GM12801 (cell line): ENCODE data around the gene SLC28A1.

ENCODE experiments used
- CTCF ChIP-seq: IDR thresholded peaks from one replicate; pipeline ENCODE4 v1.5.1; 2011; ENCODE audit warnings: control low read depth; ENCODE audit not compliant: insufficient read length; ENCODE audit errors: extremely low read depth

SLC28A1 gene

GRCh38 chr15:84855765-84856164 lies 28.7 kb upstream of the SLC28A1 start:
- TF ChIP-seq CTCF: no peak

DNA sequence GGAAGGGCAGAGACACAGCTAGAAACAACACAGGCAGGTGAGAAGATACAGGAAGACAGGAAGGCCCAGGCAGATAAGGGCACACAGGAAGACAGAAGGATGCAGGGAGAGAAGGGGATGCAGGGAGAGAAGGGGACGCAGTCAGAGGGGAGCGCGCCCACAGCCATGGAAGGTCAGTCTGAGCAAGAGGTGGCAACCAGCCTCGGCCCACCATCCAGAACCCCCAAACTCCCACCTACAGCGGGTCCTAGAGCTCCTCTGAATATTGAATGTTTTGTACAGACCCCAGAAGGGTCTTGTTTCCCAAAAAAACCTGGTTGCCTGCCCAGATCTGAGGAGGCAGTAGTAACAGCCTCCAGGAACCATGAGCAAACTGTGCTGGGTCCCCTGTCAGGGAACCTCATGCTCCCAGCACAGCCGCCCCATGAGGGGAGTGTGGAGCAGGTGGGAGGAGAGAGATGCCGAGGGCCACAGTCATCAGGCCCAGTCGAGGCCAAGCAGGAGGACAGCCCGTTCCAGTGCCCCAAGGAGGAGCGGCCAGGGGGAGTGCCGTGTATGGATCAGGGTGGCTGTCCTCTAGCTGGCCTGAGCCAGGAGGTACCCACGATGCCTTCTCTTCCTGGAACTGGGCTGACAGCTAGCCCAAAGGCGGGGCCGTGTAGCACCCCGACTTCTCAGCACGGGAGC lies 27.6 kb upstream of the SLC28A1 start:
- no peak for TF ChIP-seq CTCF

DNA sequence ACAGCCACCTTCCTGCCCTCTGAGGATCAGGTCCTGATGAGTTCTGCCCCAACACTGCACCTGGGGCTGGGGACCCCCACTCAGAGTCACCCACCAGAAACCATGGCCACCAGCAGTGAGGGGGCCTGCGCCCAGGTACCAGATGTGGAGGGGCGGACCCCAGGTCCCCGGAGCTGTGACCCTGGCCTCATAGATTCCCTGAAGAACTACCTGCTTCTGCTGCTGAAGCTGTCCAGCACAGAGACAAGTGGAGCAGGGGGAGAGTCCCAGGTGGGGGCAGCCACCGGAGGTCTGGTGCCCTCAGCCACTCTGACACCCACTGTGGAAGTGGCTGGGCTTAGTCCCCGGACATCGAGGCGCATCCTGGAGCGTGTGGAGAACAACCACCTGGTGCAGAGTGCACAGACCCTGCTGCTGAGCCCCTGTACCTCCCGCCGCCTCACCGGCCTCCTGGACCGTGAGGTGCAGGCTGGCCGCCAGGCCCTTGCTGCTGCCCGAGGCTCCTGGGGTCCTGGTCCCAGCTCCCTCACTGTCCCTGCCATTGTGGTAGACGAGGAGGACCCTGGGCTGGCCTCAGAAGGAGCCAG lies 27.0 kb upstream of the SLC28A1 start:
- TF ChIP-seq CTCF: no peak

DNA sequence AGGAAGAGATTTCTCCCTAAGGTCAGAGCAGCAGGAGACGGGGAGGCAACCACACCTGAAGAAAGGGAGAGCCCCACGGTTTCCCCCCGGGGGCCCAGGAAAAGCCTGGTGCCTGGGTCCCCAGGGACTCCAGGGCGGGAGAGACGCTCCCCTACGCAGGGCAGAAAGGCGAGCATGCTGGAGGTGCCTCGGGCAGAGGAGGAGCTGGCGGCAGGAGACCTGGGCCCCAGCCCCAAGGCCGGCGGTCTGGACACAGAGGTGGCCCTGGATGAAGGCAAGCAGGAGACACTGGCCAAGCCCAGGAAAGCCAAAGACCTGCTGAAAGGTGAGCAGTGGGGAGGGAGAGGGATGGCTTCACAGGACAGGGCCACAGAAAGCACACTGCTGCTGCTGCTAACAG lies 26.2 kb upstream of the SLC28A1 start:
- no peak for TF ChIP-seq CTCF

GRCh38 chr15:84859144-84859543 lies 25.3 kb upstream of the SLC28A1 start:
- no peak for TF ChIP-seq CTCF

- TF ChIP-seq CTCF: no peak
Measured at GRCh38 chr15:84859651-84860050, 24.8 kb upstream of the SLC28A1 start.

DNA sequence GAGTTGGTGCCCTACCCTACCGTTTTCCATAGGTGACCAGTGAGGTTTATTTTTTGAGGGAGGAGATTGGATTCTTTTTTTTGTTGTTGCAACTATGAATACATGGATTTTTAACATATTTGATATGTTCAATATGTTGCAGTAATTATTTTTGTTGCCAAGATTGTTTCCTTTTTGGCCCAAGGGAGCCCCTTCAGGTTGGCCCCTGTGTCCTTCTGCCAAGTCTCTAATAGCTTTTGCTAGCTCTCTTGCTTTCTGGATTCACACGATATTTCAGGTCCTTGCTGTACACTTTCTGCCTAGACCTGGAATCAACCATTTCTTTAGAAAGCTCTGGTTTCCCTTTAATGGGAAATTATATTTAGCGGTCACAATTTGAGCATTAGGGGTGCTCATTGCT lies 22.7 kb upstream of the SLC28A1 start:
- no peak for TF ChIP-seq CTCF
